Measurements from ENCODE around the gene AMPD1.

Gene AMPD1

DNA sequence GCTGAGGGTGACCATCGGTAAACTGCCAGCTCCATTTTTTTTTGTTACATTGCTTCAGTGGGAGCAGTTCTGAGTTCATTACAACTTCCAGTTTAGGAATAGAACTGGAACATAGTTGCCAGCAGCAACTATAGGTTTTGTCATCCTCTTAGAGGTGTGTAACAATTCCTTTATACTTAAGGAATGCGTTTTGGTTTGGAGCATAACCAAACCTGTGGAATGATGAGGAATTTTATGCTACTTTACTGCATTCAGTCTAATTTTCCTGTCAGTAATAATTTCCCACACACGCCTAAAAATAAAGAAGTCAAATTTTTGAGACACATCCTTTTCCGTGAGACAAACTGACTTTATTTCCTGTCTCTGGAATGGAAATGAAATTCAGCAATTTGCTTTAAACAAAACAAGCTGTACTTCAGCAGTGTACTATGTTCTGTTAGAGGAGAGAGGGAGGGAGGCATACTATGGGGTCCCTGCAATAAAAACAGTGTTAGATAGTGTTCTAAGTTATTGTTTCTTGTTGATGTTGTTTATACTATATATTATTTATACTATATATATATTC lies 4.8 kb upstream of the AMPD1 start:
- no peak for DNase-seq (ENCODE audit: low read depth)

DNA sequence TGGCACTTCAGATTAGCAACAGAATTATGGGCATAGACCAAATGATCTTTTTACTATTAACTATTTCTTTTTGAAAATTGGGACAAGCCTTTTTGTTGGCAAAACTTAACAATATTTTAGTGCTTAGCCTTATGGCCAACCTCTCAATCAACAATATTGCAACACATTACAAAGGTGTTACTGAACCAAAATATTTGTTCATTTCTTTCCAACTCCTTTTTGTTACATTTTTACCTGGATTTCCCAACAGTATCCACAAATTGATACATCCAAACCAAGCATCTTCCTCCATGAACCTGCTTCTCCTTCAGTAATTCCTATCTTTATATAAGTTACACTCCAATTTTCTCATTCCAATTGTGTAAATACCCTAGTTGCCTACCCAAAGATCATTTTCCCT lies 1.5 kb upstream of the AMPD1 start:
- no peak for DNase-seq (ENCODE audit: low read depth)

- no peak for DNase-seq (ENCODE audit: low read depth)
Measured at GRCh38 chr1:114694540-114695310, 621 bp downstream of the AMPD1 start.

GRCh38 chr1:114692947-114693346 lies 2.4 kb downstream of the AMPD1 start:
- DNase-seq (ENCODE audit: low read depth), result no peak

GRCh38 chr1:114691061-114691460 lies 4.3 kb downstream of the AMPD1 start:
- no peak for DNase-seq (ENCODE audit: low read depth)

- DNase-seq (ENCODE audit: low read depth), result no peak
Measured at GRCh38 chr1:114690148-114690547, 5.2 kb downstream of the AMPD1 start.

GRCh38 chr1:114688526-114688925 lies 6.8 kb downstream of the AMPD1 start:
- DNase-seq (ENCODE audit: low read depth), result no peak

GRCh38 chr1:114685851-114686250 lies 9.5 kb downstream of the AMPD1 start:
- DNase-seq (ENCODE audit: low read depth), result no peak

GRCh38 chr1:114677691-114678090 lies 17.7 kb downstream of the AMPD1 start:
- DNase-seq (ENCODE audit: low read depth), result no peak

DNA sequence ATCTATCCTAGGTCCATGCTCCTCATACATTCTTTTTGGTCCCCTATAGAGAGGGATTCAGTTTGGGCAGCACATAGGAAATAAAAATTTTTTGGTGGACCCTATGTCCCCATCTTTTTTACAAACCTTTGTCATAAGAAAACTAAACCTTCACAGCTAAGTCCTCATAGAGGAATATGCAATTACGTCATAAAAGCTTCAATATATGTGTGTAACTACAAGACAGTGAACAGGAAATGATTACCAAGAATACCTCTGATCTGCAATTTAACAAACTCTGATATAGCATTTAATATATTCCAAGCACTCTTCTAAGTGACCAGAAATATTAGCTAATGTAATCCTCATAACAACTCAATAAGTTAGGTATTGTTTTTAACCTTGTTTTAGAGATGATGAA lies 19.2 kb downstream of the AMPD1 start:
- DNase-seq (ENCODE audit: low read depth), result no peak

DNA sequence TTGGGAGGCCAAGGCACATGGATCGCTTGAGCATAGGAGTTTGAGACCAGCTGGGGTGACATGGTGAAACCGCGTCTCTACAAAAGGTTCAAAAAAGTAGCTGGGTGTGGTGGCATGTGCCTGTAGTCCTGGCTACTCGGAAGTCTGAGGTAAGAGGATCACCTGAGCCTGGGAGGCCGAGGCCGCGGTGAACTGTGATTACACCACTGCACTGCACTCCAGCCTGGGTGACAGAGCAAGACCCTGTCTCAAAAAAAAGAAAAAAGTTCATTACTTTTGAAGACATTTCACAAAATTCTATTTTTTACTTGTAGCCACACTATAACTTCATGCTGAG lies 23.4 kb downstream of the AMPD1 start:
- no peak for DNase-seq (ENCODE audit: low read depth)

GRCh38 chr1:114671011-114671938 lies 24.1 kb downstream of the AMPD1 start:
- DNase-seq (ENCODE audit: low read depth), result no peak

DNA sequence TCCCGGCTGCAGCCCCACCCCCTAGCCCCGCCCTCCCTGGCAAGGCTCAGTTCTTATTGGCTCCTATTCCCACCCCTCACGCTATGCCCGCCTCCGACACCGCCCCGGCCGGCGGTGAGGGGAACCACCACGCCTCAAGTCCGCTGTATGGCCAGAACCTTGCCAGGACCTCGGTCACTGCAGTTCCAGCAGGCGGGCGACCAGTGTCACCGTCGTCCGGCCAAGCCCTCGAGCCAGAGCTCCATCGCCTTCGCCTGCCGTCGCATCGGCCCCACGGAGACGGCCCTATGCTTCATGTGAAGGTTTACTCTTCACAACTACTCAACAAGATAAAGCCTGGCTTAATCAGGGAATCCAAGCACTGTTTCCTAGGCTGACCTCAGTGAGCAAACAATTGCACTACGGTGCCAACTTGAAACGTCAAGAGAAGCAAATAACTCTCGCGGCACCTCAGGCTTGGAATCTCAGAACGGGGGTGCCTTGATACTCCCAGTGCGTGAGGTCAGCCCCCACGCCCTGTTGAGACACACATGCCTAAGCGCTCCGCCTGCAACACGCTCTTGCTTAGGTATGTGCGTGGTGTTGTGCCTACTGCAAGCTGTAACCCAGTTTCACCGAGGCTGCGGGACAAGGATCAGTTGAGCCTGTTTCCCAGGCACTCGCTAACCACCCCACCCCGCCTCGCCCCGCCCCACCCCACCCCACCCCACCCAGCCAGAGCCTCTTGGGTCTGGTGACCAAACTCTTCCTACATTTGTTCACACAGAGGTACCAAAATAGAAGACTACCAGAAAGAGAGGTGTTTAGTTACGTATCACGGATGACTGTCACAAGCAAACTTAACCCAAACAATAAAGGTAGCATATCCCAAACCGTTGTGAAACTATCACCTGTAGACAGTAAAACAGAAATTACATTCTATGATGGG lies 25.0 kb downstream of the AMPD1 start:
- peak; percentile 78 for DNase-seq (ENCODE audit: low read depth)

- DNase-seq (ENCODE audit: low read depth), result no peak
Measured at GRCh38 chr1:114669562-114670082, 25.7 kb downstream of the AMPD1 start, which contains the start of gene DENND2C. DENND2C (minus strand) TSS chr1:114670049; CDS start chr1:114625984, 44,065 bp downstream.

- no peak for DNase-seq (ENCODE audit: low read depth)
Measured at GRCh38 chr1:114668784-114669561, 26.4 kb downstream of the AMPD1 start.

DNA sequence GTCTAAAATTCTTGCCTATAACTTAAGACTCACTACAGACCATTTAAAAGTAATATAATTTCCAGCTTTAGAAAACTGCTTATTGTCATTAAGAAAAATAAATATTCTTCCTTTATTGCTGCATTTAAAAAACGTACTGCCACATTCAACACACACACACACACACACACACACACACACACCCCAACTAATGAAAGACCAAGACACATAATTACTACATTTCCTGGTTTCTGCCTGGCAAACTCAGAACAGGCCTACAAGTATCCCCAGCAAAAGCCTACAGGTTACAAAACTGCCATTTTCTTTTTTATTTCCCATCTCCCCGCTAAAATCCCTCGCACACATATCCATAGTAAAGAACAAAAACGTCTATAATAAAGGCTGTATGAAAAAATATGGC lies 27.0 kb downstream of the AMPD1 start:
- DNase-seq (ENCODE audit: low read depth), result no peak

DNA sequence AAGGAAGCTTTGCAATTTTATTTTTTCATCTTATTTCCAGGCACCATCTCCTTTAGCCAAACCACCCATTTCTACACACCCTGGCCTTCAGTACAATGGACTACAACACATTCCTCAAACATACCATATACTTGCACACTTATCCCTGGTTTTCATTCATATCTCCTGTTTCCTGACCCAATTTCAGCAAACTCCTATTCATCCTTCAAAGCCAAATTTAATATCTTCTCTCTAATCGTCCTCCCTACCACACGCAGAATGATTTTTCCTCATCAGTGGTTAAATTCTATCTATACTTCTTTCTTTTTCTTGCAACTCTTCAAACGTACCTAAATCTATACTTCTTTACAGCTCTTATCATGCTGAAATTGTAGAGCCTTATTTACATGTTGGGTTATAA lies 28.4 kb downstream of the AMPD1 start:
- DNase-seq (ENCODE audit: low read depth), result no peak

GRCh38 chr1:114660238-114660637 lies 35.1 kb downstream of the AMPD1 start:
- DNase-seq (ENCODE audit: low read depth), result no peak

- DNase-seq (ENCODE audit: low read depth), result no peak
Measured at GRCh38 chr1:114651893-114652292, 43.5 kb downstream of the AMPD1 start.

- no peak for DNase-seq (ENCODE audit: low read depth)
Measured at GRCh38 chr1:114648503-114648902, 46.8 kb downstream of the AMPD1 start.

- DNase-seq (ENCODE audit: low read depth), result no peak
Measured at GRCh38 chr1:114641377-114641776, 54.0 kb downstream of the AMPD1 start.

Data from T-helper 22 cell (primary cell).